Measurements from ENCODE around the gene CES3.
A peak's percentile ranks its signal among the peaks of the same experiment; 100 is the strongest.

Gene CES3

DNA sequence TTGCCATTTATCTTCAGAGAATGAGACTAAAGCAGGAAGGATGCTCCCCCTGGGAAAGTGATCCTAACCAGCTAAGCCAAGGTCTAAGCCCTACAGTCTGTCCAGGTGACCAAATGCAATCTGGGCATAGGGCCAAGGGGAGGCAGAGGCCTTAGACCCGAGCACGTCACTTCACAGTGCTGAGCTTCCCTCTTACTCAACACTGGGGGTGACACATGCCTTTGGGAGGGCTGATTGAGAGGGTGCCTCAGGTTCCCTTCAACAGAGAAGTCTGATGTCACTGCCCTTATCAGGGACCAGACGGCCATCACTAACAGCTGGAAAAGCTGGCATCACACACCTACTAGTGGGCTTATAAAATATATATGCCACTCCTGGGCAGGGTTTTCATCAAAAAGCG is 30.9 kb upstream of the CES3 start (continued):
- TF ChIP-seq, protein P1, sequence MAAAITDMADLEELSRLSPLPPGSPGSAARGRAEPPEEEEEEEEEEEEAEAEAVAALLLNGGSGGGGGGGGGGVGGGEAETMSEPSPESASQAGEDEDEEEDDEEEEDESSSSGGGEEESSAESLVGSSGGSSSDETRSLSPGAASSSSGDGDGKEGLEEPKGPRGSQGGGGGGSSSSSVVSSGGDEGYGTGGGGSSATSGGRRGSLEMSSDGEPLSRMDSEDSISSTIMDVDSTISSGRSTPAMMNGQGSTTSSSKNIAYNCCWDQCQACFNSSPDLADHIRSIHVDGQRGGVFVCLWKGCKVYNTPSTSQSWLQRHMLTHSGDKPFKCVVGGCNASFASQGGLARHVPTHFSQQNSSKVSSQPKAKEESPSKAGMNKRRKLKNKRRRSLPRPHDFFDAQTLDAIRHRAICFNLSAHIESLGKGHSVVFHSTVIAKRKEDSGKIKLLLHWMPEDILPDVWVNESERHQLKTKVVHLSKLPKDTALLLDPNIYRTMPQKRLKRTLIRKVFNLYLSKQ (tag by site-specific recombination; IDR thresholded peaks at IDR 0.05; ENCODE audit: borderline replicate concordance): no peak
- TF ChIP-seq ZBTB48 (tag by site-specific recombination; IDR thresholded peaks at IDR 0.05) (peak; percentile 59), ZNF837 (tag by site-specific recombination; IDR thresholded peaks at IDR 0.05) (no peak), MEIS1 (CRISPR knock-in tag; IDR thresholded peaks at IDR 0.05; ENCODE audit: borderline replicate concordance) (no peak), KLF9 (tag by site-specific recombination; IDR thresholded peaks at IDR 0.05; ENCODE audit: low read depth) (no peak), ZNF214 (tag by site-specific recombination; IDR thresholded peaks at IDR 0.05; ENCODE audit: borderline replicate concordance) (no peak), ZNF596 (tag by site-specific recombination; IDR thresholded peaks at IDR 0.05) (no peak), ZNF121 (tag by site-specific recombination; IDR thresholded peaks at IDR 0.05) (no peak), ZNF654 (tag by site-specific recombination; IDR thresholded peaks at IDR 0.05; ENCODE audit: low read depth) (no peak), KLF10 (tag by site-specific recombination; IDR thresholded peaks at IDR 0.05) (no peak), ZNF571 (tag by site-specific recombination; IDR thresholded peaks at IDR 0.05) (no peak), ZSCAN16 (tag by site-specific recombination; IDR thresholded peaks at IDR 0.05) (no peak), ZNF548 (tag by site-specific recombination; IDR thresholded peaks at IDR 0.05) (no peak), ZNF707 (tag by site-specific recombination; IDR thresholded peaks at IDR 0.05) (no peak), ZNF169 (tag by site-specific recombination; IDR thresholded peaks at IDR 0.05) (no peak)
- TF ChIP-seq, protein P2, sequence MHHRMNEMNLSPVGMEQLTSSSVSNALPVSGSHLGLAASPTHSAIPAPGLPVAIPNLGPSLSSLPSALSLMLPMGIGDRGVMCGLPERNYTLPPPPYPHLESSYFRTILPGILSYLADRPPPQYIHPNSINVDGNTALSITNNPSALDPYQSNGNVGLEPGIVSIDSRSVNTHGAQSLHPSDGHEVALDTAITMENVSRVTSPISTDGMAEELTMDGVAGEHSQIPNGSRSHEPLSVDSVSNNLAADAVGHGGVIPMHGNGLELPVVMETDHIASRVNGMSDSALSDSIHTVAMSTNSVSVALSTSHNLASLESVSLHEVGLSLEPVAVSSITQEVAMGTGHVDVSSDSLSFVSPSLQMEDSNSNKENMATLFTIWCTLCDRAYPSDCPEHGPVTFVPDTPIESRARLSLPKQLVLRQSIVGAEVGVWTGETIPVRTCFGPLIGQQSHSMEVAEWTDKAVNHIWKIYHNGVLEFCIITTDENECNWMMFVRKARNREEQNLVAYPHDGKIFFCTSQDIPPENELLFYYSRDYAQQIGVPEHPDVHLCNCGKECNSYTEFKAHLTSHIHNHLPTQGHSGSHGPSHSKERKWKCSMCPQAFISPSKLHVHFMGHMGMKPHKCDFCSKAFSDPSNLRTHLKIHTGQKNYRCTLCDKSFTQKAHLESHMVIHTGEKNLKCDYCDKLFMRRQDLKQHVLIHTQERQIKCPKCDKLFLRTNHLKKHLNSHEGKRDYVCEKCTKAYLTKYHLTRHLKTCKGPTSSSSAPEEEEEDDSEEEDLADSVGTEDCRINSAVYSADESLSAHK (tag by site-specific recombination; IDR thresholded peaks at IDR 0.05): no peak
- TF ChIP-seq, protein P3, sequence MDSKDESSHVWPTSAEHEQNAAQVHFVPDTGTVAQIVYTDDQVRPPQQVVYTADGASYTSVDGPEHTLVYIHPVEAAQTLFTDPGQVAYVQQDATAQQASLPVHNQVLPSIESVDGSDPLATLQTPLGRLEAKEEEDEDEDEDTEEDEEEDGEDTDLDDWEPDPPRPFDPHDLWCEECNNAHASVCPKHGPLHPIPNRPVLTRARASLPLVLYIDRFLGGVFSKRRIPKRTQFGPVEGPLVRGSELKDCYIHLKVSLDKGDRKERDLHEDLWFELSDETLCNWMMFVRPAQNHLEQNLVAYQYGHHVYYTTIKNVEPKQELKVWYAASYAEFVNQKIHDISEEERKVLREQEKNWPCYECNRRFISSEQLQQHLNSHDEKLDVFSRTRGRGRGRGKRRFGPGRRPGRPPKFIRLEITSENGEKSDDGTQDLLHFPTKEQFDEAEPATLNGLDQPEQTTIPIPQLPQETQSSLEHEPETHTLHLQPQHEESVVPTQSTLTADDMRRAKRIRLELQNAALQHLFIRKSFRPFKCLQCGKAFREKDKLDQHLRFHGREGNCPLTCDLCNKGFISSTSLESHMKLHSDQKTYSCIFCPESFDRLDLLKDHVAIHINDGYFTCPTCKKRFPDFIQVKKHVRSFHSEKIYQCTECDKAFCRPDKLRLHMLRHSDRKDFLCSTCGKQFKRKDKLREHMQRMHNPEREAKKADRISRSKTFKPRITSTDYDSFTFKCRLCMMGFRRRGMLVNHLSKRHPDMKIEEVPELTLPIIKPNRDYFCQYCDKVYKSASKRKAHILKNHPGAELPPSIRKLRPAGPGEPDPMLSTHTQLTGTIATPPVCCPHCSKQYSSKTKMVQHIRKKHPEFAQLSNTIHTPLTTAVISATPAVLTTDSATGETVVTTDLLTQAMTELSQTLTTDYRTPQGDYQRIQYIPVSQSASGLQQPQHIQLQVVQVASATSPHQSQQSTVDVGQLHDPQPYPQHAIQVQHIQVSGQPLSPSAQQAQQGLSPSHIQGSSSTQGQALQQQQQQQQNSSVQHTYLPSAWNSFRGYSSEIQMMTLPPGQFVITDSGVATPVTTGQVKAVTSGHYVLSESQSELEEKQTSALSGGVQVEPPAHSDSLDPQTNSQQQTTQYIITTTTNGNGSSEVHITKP (tag by site-specific recombination; IDR thresholded peaks at IDR 0.05): 0 out of 2 replicates have a peak, but pooled peaks have one; percentile 18
- TF ChIP-seq, protein P4, sequence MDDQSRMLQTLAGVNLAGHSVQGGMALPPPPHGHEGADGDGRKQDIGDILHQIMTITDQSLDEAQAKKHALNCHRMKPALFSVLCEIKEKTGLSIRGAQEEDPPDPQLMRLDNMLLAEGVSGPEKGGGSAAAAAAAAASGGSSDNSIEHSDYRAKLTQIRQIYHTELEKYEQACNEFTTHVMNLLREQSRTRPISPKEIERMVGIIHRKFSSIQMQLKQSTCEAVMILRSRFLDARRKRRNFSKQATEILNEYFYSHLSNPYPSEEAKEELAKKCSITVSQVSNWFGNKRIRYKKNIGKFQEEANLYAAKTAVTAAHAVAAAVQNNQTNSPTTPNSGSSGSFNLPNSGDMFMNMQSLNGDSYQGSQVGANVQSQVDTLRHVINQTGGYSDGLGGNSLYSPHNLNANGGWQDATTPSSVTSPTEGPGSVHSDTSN (CRISPR knock-in tag; IDR thresholded peaks at IDR 0.05): no peak
- TF ChIP-seq, protein P5, sequence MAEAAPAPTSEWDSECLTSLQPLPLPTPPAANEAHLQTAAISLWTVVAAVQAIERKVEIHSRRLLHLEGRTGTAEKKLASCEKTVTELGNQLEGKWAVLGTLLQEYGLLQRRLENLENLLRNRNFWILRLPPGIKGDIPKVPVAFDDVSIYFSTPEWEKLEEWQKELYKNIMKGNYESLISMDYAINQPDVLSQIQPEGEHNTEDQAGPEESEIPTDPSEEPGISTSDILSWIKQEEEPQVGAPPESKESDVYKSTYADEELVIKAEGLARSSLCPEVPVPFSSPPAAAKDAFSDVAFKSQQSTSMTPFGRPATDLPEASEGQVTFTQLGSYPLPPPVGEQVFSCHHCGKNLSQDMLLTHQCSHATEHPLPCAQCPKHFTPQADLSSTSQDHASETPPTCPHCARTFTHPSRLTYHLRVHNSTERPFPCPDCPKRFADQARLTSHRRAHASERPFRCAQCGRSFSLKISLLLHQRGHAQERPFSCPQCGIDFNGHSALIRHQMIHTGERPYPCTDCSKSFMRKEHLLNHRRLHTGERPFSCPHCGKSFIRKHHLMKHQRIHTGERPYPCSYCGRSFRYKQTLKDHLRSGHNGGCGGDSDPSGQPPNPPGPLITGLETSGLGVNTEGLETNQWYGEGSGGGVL (tag by site-specific recombination; IDR thresholded peaks at IDR 0.05): peak; percentile 78
- TF ChIP-seq, protein P6, sequence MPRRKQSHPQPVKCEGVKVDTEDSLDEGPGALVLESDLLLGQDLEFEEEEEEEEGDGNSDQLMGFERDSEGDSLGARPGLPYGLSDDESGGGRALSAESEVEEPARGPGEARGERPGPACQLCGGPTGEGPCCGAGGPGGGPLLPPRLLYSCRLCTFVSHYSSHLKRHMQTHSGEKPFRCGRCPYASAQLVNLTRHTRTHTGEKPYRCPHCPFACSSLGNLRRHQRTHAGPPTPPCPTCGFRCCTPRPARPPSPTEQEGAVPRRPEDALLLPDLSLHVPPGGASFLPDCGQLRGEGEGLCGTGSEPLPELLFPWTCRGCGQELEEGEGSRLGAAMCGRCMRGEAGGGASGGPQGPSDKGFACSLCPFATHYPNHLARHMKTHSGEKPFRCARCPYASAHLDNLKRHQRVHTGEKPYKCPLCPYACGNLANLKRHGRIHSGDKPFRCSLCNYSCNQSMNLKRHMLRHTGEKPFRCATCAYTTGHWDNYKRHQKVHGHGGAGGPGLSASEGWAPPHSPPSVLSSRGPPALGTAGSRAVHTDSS (tag by site-specific recombination; IDR thresholded peaks at IDR 0.05): no peak
- TF ChIP-seq, protein P7, sequence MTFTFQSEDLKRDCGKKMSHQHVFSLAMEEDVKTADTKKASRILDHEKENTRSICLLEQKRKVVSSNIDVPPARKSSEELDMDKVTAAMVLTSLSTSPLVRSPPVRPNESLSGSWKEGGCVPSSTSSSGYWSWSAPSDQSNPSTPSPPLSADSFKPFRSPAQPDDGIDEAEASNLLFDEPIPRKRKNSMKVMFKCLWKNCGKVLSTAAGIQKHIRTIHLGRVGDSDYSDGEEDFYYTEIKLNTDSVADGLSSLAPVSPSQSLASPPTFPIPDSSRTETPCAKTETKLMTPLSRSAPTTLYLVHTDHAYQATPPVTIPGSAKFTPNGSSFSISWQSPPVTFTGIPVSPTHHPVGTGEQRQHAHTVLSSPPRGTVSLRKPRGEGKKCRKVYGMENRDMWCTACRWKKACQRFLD (tag by site-specific recombination; IDR thresholded peaks at IDR 0.05): no peak
- TF ChIP-seq, protein P8, sequence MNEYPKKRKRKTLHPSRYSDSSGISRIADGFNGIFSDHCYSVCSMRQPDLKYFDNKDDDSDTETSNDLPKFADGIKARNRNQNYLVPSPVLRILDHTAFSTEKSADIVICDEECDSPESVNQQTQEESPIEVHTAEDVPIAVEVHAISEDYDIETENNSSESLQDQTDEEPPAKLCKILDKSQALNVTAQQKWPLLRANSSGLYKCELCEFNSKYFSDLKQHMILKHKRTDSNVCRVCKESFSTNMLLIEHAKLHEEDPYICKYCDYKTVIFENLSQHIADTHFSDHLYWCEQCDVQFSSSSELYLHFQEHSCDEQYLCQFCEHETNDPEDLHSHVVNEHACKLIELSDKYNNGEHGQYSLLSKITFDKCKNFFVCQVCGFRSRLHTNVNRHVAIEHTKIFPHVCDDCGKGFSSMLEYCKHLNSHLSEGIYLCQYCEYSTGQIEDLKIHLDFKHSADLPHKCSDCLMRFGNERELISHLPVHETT (tag by site-specific recombination; IDR thresholded peaks at IDR 0.05): no peak

All from HEK293 (cell line).